HepG2 (cell line): Measurements from ENCODE around the gene SCYL1. TPM values are rescaled to one million over a fixed set of nuclear protein-coding genes. Genes with fewer than 3 reads are reported as not detected.
A peak's percentile ranks its signal among the peaks of the same experiment; 100 is the strongest.

ENCODE experiments used
- BORCS8-MEF2B ChIP-seq: sonication (generic); formaldehyde crosslinking; IDR thresholded peaks from 2 replicates; pipeline ENCODE4 v1.8.0; 2022; ENCODE audit warnings: mild to moderate bottlenecking, missing genetic modification reagents
- CSRNP2 ChIP-seq: sonication (generic); formaldehyde crosslinking; conservative IDR thresholded peaks from 2 replicates; pipeline ENCODE4 v1.8.0; 2022; ENCODE audit warnings: low read depth, missing genetic modification reagents
- IRF2 ChIP-seq: IDR thresholded peaks from 2 replicates; pipeline ENCODE4 v1.6.1; 2018; ENCODE audit warnings: missing genetic modification reagents, missing compliant biosample characterization
- KLF6 ChIP-seq: IDR thresholded peaks from 2 replicates; pipeline ENCODE4 v1.8.0; 2016; ENCODE audit warnings: missing biosample characterization, missing genetic modification reagents
- MLX ChIP-seq: IDR thresholded peaks from 2 replicates; pipeline ENCODE4 v1.6.1; 2016
- NFYC ChIP-seq: IDR thresholded peaks from 2 replicates; pipeline ENCODE4 v1.6.1; 2016; ENCODE audit warnings: missing genetic modification reagents, missing compliant biosample characterization
- PCBP1 ChIP-seq: fragments of 200-400 bp; formaldehyde crosslinking; IDR thresholded peaks from 2 replicates; pipeline ENCODE4 v1.6.1; 2017; ENCODE audit warnings: mild to moderate bottlenecking, low read depth, low read length, borderline replicate concordance
- POLR2A ChIP-seq, 2 experiments: IDR thresholded peaks; 2 replicates each; pipeline ENCODE4 v1.6.1; 2011; ENCODE audit warnings: low read depth in 2 of 2, low read length in 2 of 2, mild to moderate bottlenecking in 1 of 2, moderate library complexity in 1 of 2; ENCODE audit not compliant: insufficient read depth in 1 of 2
- PTBP1 ChIP-seq: fragments of 200-400 bp; formaldehyde crosslinking; IDR thresholded peaks from 2 replicates; pipeline ENCODE4 v1.6.1; 2018; ENCODE audit warnings: low read length, low read depth; ENCODE audit not compliant: poor library complexity, severe bottlenecking
- RARG ChIP-seq: sonication (generic); formaldehyde crosslinking; IDR thresholded peaks from 2 replicates; pipeline ENCODE4 v1.4.0; 2020; ENCODE audit warnings: low read depth, mild to moderate bottlenecking, missing genetic modification reagents
- REXO4 ChIP-seq: sonication (generic); formaldehyde crosslinking; IDR thresholded peaks from 2 replicates; pipeline ENCODE4 v1.8.0; 2022; ENCODE audit warnings: missing genetic modification reagents, mild to moderate bottlenecking, borderline replicate concordance
- SKI ChIP-seq: fragments of 450-650 bp; IDR thresholded peaks from one replicate; pipeline ENCODE4 v1.6.1; 2018; ENCODE audit warnings: mild to moderate bottlenecking; ENCODE audit not compliant: partially characterized antibody
- ZBED4 ChIP-seq: sonication (generic); formaldehyde crosslinking; IDR thresholded peaks from 2 replicates; pipeline ENCODE4 v1.4.0; 2020; ENCODE audit warnings: missing genetic modification reagents, borderline replicate concordance
- ZFP37 ChIP-seq: sonication (generic); formaldehyde crosslinking; IDR thresholded peaks from 2 replicates; pipeline ENCODE4 v1.4.0; 2020; ENCODE audit warnings: missing genetic modification reagents, borderline replicate concordance
- ZNF24 ChIP-seq: fragments of 450-650 bp; IDR thresholded peaks from 2 replicates; pipeline ENCODE4 v1.6.1; 2017; ENCODE audit warnings: antibody characterized with exemption, mild to moderate bottlenecking
- ZNF263 ChIP-seq: sonication (generic); formaldehyde crosslinking; IDR thresholded peaks from 2 replicates; pipeline ENCODE4 v1.4.0; 2020; ENCODE audit warnings: missing genetic modification reagents
- ZNF264 ChIP-seq: sonication (generic); formaldehyde crosslinking; IDR thresholded peaks from 2 replicates; pipeline ENCODE4 v1.4.0; 2020; ENCODE audit warnings: missing genetic modification reagents
- ZNF441 ChIP-seq: sonication (generic); formaldehyde crosslinking; IDR thresholded peaks from 2 replicates; pipeline ENCODE4 v1.7.0; 2021; ENCODE audit warnings: missing genetic modification reagents, borderline replicate concordance
- ZNF460 ChIP-seq: sonication (generic); formaldehyde crosslinking; IDR thresholded peaks from 2 replicates; pipeline ENCODE4 v1.5.1; 2020; ENCODE audit warnings: missing genetic modification reagents, mild to moderate bottlenecking, borderline replicate concordance
- ZNF660 ChIP-seq: sonication (generic); formaldehyde crosslinking; IDR thresholded peaks from 2 replicates; pipeline ENCODE4 v1.5.1; 2020; ENCODE audit warnings: mild to moderate bottlenecking, low read depth, missing genetic modification reagents, borderline replicate concordance
- ZNF7 ChIP-seq: IDR thresholded peaks from 2 replicates; pipeline ENCODE4 v1.6.1; 2016; ENCODE audit warnings: missing biosample characterization, missing genetic modification reagents
- ZNF770 ChIP-seq: sonication (generic); formaldehyde crosslinking; IDR thresholded peaks from 2 replicates; pipeline ENCODE4 v1.5.0; 2020; ENCODE audit warnings: mild to moderate bottlenecking, missing genetic modification reagents
- polyA plus RNA-seq, 8 experiments: library from polyadenylated mRNA; depleted of rRNA in 3 of 8; stranded (reverse) in 7 of 8; unstranded in 1 of 8; fragments of >200 nt; fragmentation: Illumina TruSeq in 4 of 8; extraction: Trizol in 4 of 8; gene quantifications; 2 replicates each; pipeline versions ENCODE4 v1.2.1 to v1.2.3, GENCODE V29; 2011 to 2016; ENCODE audit warnings: low read depth in 4 of 8, missing spikeins in 1 of 8, mixed read lengths in 1 of 8; ENCODE audit not compliant: insufficient read depth in 1 of 8
- total RNA-seq, 5 experiments: library from RNA; depleted of rRNA; stranded (reverse); fragments of >200 nt; fragmentation: Illumina TruSeq; extraction: Trizol; gene quantifications; 2 replicates each; pipeline ENCODE4 v1.2.3, GENCODE V29; 2016; ENCODE audit warnings: low read depth in 1 of 5

Gene SCYL1
- total and polyA plus RNA-seq, 2 of the 13 experiments (the other 11 are each of a cell fraction or from before 2014, with no cell fraction given), result 65.9 to 103 TPM

- TF ChIP-seq ZNF770 (CRISPR knock-in tag), result peak; percentile 26; the same call in 1 of the 2 replicates
- TF ChIP-seq REXO4, result no peak
- 0 out of 2 replicates have a peak, but pooled peaks have one; percentile 65 for TF ChIP-seq PCBP1
- peak; percentile 94 for TF ChIP-seq BORCS8-MEF2B
- TF ChIP-seq ZFP37 (CRISPR knock-in tag), result no peak
- TF ChIP-seq PTBP1, result no peak
- TF ChIP-seq POLR2A (IDR thresholded peaks at IDR 0.05; ENCODE audit: insufficient read depth in 1 of 2, low read depth in 2 of 2, low read length in 2 of 2), result peak; percentile 72 to 86
- TF ChIP-seq IRF2, result peak; percentile 79
- TF ChIP-seq NFYC, result peak; percentile 71
- peak; percentile 77 for TF ChIP-seq KLF6 (CRISPR knock-in tag)
- TF ChIP-seq ZNF24, result peak; percentile 27; the same call in 1 of the 2 replicates
- no peak for TF ChIP-seq CSRNP2
- TF ChIP-seq ZNF7 (CRISPR knock-in tag), result no peak
- 0 out of 2 replicates have a peak, but pooled peaks have one; percentile 37 for TF ChIP-seq ZNF460 (CRISPR knock-in tag)
- TF ChIP-seq ZNF264, result peak; percentile 8; the same call in 1 of the 2 replicates
- TF ChIP-seq MLX (CRISPR knock-in tag), result peak; percentile 75
- no peak for TF ChIP-seq RARG (CRISPR knock-in tag)
- TF ChIP-seq ZNF263 (CRISPR knock-in tag), result peak; percentile 40; the same call in 1 of the 2 replicates
- no peak; the same call in 1 of the 2 replicates for TF ChIP-seq ZNF441
- no peak for TF ChIP-seq ZNF660 (CRISPR knock-in tag)
- 0 out of 2 replicates have a peak, but pooled peaks have one; percentile 21 for TF ChIP-seq ZBED4 (CRISPR knock-in tag)
- no peak for TF ChIP-seq SKI
These were observed 47.5 kb upstream of the SCYL1 start (continued) for GRCh38 chr11:65477149-65477965.
